Stimulated activated CD4-positive, alpha-beta T cell treated with anti-CD3 and anti-CD28 coated beads, TNF-alpha, amount 100 ng/mL, for 1 hour (primary cell): ENCODE data around the gene NXPH3.
"Not testable (repeated sequence)": the region's sequence is repeated elsewhere in the genome, so short reads cannot be mapped to it uniquely, and the experiment has no call there.

Experiments used
- DNase-seq, 3 donors: peaks; one replicate each; pipeline ENCODE4 v3.0.0-alpha.2; 2020; ENCODE audit warnings: low read depth in 3 of 3, low spot score in 1 of 3

The NXPH3 gene

DNA sequence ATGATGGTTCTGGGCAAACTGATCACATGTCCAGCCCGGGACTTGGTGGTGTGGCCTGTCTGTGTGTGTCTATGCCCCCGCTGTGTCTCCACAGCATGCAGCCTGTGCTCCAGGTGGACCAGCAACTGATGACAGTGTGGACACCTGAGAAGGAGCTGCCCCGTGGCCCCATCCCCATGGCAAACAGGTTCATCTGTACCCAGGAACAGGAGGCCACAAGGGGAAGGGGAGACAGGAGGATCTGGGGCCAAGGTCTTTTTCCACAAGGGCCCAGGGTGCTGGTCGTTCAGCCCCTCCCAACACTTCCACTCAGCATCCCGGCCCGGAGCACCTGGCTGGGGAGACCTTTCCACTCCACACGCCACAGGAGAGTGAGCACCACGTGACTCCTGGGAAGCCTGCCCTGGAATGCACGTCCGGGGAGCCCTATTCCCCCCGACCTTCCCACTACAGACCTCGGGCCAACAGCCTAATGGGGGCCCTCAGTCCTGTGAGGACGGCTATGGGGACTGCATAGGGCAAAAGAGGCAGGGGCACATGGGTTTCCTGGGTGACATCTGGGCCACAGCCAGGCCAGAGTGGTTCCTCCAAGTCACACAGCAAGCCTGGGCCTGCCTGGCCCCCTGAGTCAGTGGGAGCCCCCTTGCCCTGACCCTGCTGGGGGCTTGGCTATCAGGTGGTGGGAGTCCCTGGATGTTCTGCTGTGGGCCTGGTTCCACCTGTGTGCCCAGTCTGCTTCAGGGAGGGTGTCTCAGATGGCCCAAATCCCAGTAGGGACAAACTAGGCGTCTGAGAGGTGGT, 20.8 kb upstream of the NXPH3 start:
- no peak for DNase-seq

DNA sequence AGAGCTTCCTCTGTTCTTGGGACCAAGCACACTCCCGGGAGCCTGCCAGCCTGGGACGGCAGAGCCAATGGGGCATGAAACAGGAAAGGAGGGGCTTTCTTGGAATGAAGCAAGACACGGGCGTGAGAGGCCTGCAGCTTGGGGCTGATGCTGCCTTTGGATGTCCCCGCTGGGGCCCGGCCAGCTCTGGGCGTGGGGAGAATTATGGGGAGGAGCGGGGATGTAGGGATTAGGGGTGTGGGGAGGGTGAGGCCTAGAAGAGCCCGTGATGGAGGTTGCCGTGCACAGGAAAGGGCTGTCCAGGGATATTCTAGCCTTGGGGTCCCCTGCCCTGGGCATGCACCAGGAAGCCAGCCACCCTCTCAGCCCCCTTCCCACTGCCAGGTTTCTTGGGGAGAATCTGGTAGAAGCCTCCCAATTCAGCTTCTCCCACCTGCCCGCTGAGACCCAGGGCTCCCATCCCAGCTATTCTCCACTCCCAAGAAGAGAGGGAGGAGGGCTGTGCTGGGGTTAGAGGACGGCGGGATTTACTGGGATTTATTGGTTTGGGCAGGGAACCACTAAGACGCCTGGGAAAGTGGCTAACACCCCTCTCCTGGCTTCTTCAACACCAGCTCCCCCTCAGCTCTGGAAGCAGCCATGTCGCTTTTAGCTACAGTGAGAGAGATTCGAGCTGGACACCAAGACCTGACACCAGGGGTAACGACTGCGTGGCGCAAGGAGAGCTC, 20.0 kb upstream of the NXPH3 start:
- no peak for DNase-seq

GRCh38 chr17:49556223-49556943, 19.3 kb upstream of the NXPH3 start:
- DNase-seq, result peak; percentile 40 to 83 (median 61)

DNA sequence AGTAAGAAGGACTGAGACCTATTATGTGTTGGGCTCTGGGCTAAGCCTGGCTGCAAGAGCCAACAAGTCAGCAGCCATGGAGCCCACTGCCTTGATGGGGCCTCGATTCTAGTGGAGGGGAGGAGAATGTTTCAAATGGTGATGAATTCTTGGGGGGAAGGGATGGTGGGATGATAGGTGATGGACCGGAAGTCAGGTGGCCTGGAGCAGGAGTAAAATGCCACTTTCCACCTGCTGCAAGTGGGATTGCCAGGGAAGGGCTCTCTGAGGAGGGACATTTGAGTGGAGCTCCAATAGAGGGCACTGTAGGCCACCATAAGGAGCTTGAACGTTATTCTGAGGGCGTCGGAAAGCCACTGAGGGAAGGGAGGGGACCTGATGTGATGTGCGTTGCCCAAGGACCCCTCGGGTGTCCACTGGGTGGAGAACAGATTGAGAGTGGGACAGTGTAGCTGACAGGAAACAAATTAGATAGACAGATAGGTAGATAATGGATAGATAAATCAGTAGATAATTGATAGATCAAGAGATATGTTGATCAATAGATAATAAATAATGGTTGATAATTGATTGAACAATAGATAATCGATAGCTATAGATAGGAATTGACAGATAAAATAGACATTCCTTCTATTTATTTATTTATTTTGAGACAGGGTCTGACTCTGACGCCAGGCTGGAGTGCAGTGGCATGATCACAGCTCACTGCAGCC, 18.2 kb upstream of the NXPH3 start:
- no peak for DNase-seq

GRCh38 chr17:49564638-49565037, 11.0 kb upstream of the NXPH3 start:
- DNase-seq, result no peak

DNA sequence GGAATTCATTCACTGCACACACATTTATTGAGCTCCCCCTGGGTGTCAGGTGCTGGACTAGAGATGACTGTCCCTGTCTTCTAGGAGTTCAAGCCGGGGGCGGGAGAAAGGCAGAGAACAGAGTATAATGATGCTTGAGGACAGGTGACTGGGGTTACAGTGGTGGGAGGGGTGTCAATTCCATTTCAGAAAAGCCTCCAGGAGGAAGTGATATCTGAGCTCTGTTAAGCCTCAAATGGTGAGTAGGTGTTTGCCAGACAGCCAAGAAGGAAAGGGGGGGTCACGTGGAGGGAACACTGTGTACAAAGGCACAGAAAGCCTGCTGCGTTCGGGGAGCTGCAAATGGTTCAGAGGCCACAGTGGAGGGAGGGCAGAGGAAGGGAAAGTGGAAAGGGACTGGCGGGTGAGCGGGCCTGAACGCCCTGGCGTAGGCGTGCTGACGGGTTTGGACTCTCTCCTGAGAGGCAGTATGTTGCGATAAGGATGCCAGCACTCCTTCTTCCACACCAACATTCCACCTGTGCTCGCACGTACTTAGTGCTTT, 9.7 kb upstream of the NXPH3 start:
- no peak for DNase-seq

DNA sequence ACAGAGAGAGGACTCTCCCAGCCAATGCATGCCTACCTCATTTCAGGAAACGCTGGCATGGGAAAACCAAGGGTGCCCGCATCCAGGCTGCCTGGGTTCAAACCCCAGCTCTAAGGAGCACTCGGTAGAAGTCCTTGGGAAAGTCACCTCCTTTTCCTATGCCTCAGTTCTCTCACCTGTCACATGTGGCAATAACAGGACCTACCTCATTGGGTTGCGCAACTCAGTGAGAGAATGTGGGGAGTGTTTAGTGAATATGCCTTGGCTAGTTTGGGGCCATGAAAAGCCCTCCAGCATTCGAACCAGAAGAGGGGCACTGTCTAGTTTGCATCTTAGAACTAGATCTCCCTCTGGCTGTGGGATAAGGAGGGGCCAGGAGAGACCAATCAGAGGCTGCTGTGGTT, 9.0 kb upstream of the NXPH3 start:
- DNase-seq, result no peak

- no peak for DNase-seq
Observed at GRCh38 chr17:49567104-49567521, 8.6 kb upstream of the NXPH3 start.

GRCh38 chr17:49567871-49568694, 7.6 kb upstream of the NXPH3 start:
- DNase-seq, result peak; percentile 32 to 85 (median 59)

GRCh38 chr17:49568695-49569047, 7.0 kb upstream of the NXPH3 start:
- not testable (repeated sequence) for DNase-seq

DNA sequence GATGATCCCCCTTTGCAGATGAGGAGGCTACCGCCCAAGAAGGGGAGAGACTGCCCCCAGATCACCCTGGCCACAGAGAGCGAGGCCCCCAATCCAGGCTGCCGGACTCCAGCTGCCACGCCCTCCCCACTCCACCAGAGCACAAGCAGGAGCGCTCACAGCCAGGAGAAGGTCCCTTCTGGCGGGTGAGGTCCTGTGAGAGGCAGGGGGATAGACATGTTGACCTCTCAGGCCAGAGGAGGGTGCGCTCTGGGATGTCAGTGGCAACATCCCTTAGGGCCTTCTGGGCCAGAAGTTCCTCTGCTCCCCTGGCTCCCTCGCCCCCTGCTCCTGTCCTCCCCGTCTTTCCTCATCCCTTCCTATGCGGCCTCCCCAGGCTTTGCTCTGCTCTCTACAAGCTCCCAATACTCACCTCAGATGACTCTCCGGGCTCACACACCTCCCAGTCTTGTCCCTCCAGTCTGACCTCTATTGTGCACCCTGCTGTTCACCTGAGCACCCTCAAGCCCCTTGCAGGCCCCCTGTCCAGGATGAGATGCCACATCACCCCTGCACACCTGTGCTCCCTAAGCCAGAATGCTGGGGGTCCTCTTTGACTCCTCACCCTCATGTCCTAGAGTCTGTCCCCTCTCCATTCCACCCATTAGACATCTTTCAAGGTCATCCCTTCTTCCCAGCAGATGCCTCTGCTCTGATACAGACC, 5.0 kb upstream of the NXPH3 start:
- no peak for DNase-seq

- DNase-seq, result no peak
Observed at GRCh38 chr17:49571283-49571682, 4.4 kb upstream of the NXPH3 start.

DNA sequence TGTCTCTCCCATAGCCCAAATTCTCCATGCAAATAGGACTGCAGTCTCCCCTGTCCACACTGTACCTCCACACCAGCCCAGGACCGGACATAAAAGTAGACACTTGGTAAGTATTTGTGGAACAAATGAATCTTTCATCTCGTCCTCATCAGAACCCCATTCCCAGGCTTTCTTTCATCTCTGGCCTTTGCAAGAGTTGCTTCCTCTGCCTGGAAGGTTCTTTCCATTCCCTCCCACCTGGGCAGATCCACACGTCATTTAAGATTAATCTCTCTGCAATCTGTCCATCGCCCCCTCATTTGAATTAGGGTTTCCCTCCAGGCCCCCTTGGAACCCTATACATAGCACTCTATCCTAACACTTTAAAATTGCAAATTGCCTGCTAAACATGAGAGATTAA, 3.9 kb upstream of the NXPH3 start:
- DNase-seq, result no peak

DNA sequence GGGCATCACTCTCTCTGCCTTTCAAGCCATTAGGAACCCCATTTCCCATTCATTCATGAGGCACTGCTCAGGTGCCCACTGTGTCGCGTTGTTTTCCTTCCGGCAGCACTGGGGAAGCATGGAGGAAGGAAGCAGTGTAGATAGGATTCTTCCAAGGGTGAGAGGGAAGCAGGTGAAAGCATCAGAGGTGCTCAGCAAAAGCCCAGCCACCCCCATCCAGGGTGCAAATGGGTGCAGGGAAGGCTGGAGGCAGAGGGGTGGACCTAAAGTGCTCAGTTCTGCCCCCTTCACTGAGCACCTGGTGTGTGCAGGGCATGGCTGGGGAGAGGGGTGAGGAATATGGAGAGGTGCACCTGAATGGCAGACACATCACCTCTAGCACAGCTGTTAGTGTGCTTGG, 3.4 kb upstream of the NXPH3 start:
- no peak for DNase-seq

GRCh38 chr17:49572806-49573420, 2.8 kb upstream of the NXPH3 start:
- no peak for DNase-seq

- no peak for DNase-seq
Observed at GRCh38 chr17:49573510-49574322, 2.0 kb upstream of the NXPH3 start.

DNA sequence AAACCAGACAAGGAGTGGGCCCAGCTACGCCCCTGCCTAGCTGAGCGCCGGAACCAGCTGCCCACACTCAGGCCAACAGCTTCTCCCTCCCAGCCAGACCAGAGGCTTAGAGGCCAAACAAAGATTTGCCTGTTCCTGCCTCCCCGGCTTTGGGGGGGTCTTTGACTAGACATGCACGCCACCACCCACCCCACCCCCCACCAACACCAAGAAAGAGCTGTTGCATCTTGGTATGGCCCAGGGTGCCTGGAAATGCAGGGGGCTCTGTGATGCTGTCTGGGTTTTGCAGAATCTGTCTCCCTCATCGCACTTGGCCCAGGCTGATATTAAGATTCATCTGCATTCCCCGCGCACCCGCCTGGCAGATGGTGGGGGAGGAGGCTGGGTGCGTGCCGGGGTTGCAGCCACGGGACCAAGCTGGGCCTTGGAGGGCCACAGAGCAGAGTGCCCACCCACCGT, 1.3 kb upstream of the NXPH3 start:
- no peak for DNase-seq
